AG10803 (cell line): Measurements from ENCODE around the gene DLG2.
A peak's percentile ranks its signal among the peaks of the same experiment; 100 is the strongest.

Experiments
- DNase-seq: peaks from one replicate; pipeline ENCODE4 v3.0.0; 2010; ENCODE audit warnings: low read depth
- H3K4me3 ChIP-seq: 2 replicates; pipeline ENCODE4 v1.5.1; 2011; ENCODE audit warnings: mild to moderate bottlenecking, low read length, control low read depth
- CTCF ChIP-seq: conservative IDR thresholded peaks from 2 replicates; pipeline ENCODE4 v1.5.1; 2011; ENCODE audit warnings: mild to moderate bottlenecking, low read length, control low read depth, inconsistent platforms

DLG2 gene

GRCh38 chr11:83554876-83555275 is 2072.3 kb downstream of the DLG2 start:
- no peak overlapping the region for H3K4me3 ChIP-seq
- DNase-seq, result peak; percentile 12

GRCh38 chr11:83549984-83550667 is 2077.0 kb downstream of the DLG2 start:
- no peak for TF ChIP-seq CTCF
- DNase-seq, result no peak
- no peak overlapping the region for H3K4me3 ChIP-seq

More at GRCh38 chr11:83554876-83555275, 2072.3 kb downstream of the DLG2 start:
- TF ChIP-seq CTCF, result no peak

GRCh38 chr11:83546368-83546767 is 2080.8 kb downstream of the DLG2 start:
- TF ChIP-seq CTCF, result no peak
- no peak for DNase-seq
- no peak overlapping the region for H3K4me3 ChIP-seq

- no peak overlapping the region for H3K4me3 ChIP-seq
- no peak for DNase-seq
- TF ChIP-seq CTCF, result no peak
These were observed 2081.5 kb downstream of the DLG2 start for GRCh38 chr11:83545494-83546260.

- TF ChIP-seq CTCF, result no peak
- H3K4me3 ChIP-seq, result no peak overlapping the region
- no peak for DNase-seq
These were observed 2082.3 kb downstream of the DLG2 start for GRCh38 chr11:83544846-83545245.

- DNase-seq, result no peak
These were observed 2083.3 kb downstream of the DLG2 start for GRCh38 chr11:83543706-83544439.

More at GRCh38 chr11:83543706-83544439, 2083.3 kb downstream of the DLG2 start:
- no peak overlapping the region for H3K4me3 ChIP-seq
- TF ChIP-seq CTCF, result no peak
